ENCODE measurements around the gene LRRC25. TPM values are rescaled to one million over a fixed set of nuclear protein-coding genes. Genes with fewer than 3 reads are reported as not detected.

LRRC25 gene
- total RNA-seq, 1 donor from 2014 or later = 0.47 TPM

DNA sequence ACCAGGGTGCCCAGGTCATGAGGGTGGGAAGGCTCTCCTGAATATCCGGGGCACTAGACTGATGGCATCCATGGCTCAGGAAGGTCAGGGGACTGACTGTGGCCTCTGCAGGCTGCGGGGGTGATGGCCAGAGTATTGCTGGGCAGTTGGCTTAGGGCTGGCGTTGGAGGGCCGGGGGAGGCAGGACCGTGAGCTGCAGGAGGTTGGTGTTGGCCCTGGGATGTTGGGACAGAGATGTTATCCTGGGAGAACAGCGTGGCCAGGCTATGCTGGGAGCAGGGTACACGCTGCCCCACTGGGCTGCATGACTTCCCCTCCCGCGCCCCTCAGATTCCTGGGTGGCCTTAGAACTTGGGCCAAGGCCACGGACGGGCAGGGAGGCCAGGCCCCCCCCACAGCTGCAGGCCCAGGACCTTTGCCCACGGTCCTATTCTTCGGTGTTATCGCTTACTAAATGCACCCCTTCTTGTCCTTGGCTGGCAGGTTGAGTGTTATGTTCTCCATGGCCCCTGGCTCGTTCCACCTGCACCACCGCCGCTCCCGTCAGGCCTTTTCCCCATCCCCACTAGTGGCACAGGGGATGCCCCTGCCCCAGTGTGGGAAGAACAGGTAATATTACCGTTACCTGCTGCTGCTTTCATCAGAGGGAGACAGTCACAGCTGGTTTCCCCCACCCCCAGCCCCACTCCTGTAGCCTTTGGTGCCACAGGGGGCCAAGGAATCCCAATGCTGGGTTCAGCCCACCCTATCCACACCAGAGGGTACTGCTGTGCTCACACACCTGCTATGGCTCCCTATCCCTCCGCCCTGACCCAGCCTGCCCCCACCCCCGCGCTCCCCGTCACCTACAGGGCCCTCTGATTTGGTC lies 43.7 kb upstream of the LRRC25 start:
- Mint-ChIP-seq H3K36me3 (ENCODE audit: low read depth) (peaks cover 24% of the 10 kb centered on the region), H3K4me3 (no peak overlapping the region), H3K27me3 (no peaks in the 10 kb centered on the region), H3K9me3 (no peaks in the 10 kb centered on the region), H3K27ac (no peak overlapping the region), H3K4me1 (peaks cover 26% of the 10 kb centered on the region)
- intact Hi-C loops (cut with micrococcal nuclease) = no loop called here
- ChIA-PET POLR2A (interaction anchor here (0.6 to 1.3 kb wide), 3 partner anchors 10 to 162 kb away, joined by 3 read pairs; no protein-coding TSS in a partner anchor), CTCF (no interaction called here)
- DNase-seq = no peak
- ATAC-seq (ENCODE audit: low read depth) = no peak
- TF ChIP-seq CTCF (IDR thresholded peaks at IDR 0.05) = no peak

- H3K27me3 Mint-ChIP-seq = no peaks in the 10 kb centered on the region
- no peaks in the 10 kb centered on the region for H3K9me3 Mint-ChIP-seq
- H3K4me1 Mint-ChIP-seq = peaks cover 30% of the 10 kb centered on the region
- intact Hi-C loops (cut with micrococcal nuclease) = no loop called here
- no peak for DNase-seq
- H3K4me3 Mint-ChIP-seq = no peak overlapping the region
- ChIA-PET POLR2A (interaction anchor here (0.6 to 1.3 kb wide), 5 partner anchors 11 to 441 kb away, joined by 3 to 4 read pairs (median 3); partner anchors contain the start of gene SSBP4), CTCF (no interaction called here)
- H3K36me3 Mint-ChIP-seq (ENCODE audit: low read depth) = peaks cover 20% of the 10 kb centered on the region
- H3K27ac Mint-ChIP-seq = no peak overlapping the region
- TF ChIP-seq CTCF (IDR thresholded peaks at IDR 0.05) = no peak
- ATAC-seq (ENCODE audit: low read depth) = no peak
These were observed 43.0 kb upstream of the LRRC25 start for GRCh38 chr19:18440415-18440877.

GRCh38 chr19:18439910-18440237 lies 42.5 kb upstream of the LRRC25 start:
- Mint-ChIP-seq H3K36me3 (ENCODE audit: low read depth) (peaks cover 17% of the 10 kb centered on the region), H3K4me3 (no peak overlapping the region), H3K9me3 (no peaks in the 10 kb centered on the region), H3K27ac (peak overlapping the region; percentile 46), H3K27me3 (no peaks in the 10 kb centered on the region), H3K4me1 (peaks cover 30% of the 10 kb centered on the region)
- DNase-seq = no peak
- intact Hi-C loops (cut with micrococcal nuclease) = loop anchor here (5.0 kb wide), 1 partner anchor 392 kb away; the partner anchor contains the start of gene UPF1
- ChIA-PET CTCF (no interaction called here), POLR2A (interaction anchor here (0.6 to 1.3 kb wide), 4 partner anchors 9 to 441 kb away, joined by 3 to 4 read pairs (median 4); partner anchors contain the start of gene SSBP4)
- no peak for TF ChIP-seq CTCF (IDR thresholded peaks at IDR 0.05)
- no peak for ATAC-seq (ENCODE audit: low read depth)

- CTCF ChIA-PET = interaction anchor here (0.8 kb wide), 1 partner anchor 11 kb away, joined by 3 read pairs; no protein-coding TSS in a partner anchor
- POLR2A ChIA-PET = interaction anchor here (0.6 to 1.5 kb wide), 7 partner anchors 8 to 491 kb away, joined by 3 to 9 read pairs (median 3); partner anchors contain the start of genes COPE, DDX49 and SSBP4
- H3K4me3 Mint-ChIP-seq = peak overlapping the region; percentile 24
- intact Hi-C loops (cut with micrococcal nuclease) = loop anchor here (5.0 kb wide), 1 partner anchor 393 kb away; the partner anchor contains the start of gene UPF1
- ATAC-seq (ENCODE audit: low read depth) (no peak), DNase-seq (no peak)
- no peaks in the 10 kb centered on the region for H3K27me3 Mint-ChIP-seq
- H3K4me1 Mint-ChIP-seq = peaks cover 36% of the 10 kb centered on the region
- no peaks in the 10 kb centered on the region for H3K9me3 Mint-ChIP-seq
- TF ChIP-seq CTCF (IDR thresholded peaks at IDR 0.05) = no peak
- peaks cover 12% of the 10 kb centered on the region for H3K36me3 Mint-ChIP-seq (ENCODE audit: low read depth)
- H3K27ac Mint-ChIP-seq = peak overlapping the region; percentile 46
These were observed 41.8 kb upstream of the LRRC25 start for GRCh38 chr19:18439025-18439909.
